HG02885 (cell line): ENCODE results near the gene KCNQ1OT1.

Source experiments
- ATAC-seq: cut with Tn5 transposase; IDR thresholded peaks from one replicate; pipeline ENCODE4 v1.9.1; 2021; ENCODE audit warnings: mild to moderate bottlenecking; ENCODE audit not compliant: unreplicated experiment, poor library complexity

The KCNQ1OT1 gene

GRCh38 chr11:2689651-2690575 is 9.9 kb downstream of the KCNQ1OT1 start:
- ATAC-seq, result no peak

GRCh38 chr11:2688381-2689231 is 11.2 kb downstream of the KCNQ1OT1 start:
- ATAC-seq, result no peak

- ATAC-seq, result no peak
Observed at GRCh38 chr11:2687782-2688191, 12.0 kb downstream of the KCNQ1OT1 start.

GRCh38 chr11:2687223-2687530 is 12.6 kb downstream of the KCNQ1OT1 start:
- no peak for ATAC-seq

GRCh38 chr11:2686360-2687222 is 13.2 kb downstream of the KCNQ1OT1 start:
- no peak for ATAC-seq

GRCh38 chr11:2685566-2686359 is 14.0 kb downstream of the KCNQ1OT1 start:
- no peak for ATAC-seq

- no peak for ATAC-seq
Observed at GRCh38 chr11:2685051-2685450, 14.7 kb downstream of the KCNQ1OT1 start.

GRCh38 chr11:2684581-2684980 is 15.2 kb downstream of the KCNQ1OT1 start:
- ATAC-seq, result no peak

- no peak for ATAC-seq
Observed at GRCh38 chr11:2683806-2684205, 16.0 kb downstream of the KCNQ1OT1 start.

- no peak for ATAC-seq
Observed at GRCh38 chr11:2681408-2682145, 18.2 kb downstream of the KCNQ1OT1 start.

- ATAC-seq, result no peak
Observed at GRCh38 chr11:2679011-2679676, 20.6 kb downstream of the KCNQ1OT1 start.

GRCh38 chr11:2678396-2678795 is 21.4 kb downstream of the KCNQ1OT1 start:
- no peak for ATAC-seq

GRCh38 chr11:2677127-2677526 is 22.7 kb downstream of the KCNQ1OT1 start:
- no peak for ATAC-seq

GRCh38 chr11:2675540-2675939 is 24.3 kb downstream of the KCNQ1OT1 start:
- no peak for ATAC-seq

- ATAC-seq, result no peak
Observed at GRCh38 chr11:2674658-2675131, 25.1 kb downstream of the KCNQ1OT1 start.

- no peak for ATAC-seq
Observed at GRCh38 chr11:2673871-2674471, 25.8 kb downstream of the KCNQ1OT1 start.

GRCh38 chr11:2673250-2673610 is 26.6 kb downstream of the KCNQ1OT1 start:
- no peak for ATAC-seq
